ENCODE measurements around the gene DBNDD1.

DBNDD1 gene

DNA sequence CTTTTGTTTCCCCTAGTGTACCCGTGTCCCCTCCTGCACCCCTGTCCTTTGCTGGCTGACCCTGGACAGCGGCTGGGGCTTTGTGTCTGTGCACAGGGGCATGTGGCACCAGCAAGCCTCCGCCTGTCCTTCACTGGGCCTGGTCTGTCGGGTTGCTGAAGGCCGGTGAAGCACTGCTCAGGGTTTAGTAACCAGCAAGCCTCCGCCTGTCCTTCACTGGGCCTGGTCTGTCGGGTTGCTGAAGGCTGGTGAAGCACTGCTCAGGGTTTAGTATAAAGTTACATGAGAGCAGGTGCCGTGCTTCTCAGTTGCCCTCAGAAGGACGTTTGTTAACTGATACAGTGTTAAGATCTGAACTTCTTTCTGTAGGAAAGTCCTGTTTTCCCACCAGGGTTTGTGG, 36.9 kb downstream of the DBNDD1 start:
- Histone ChIP-seq H3K27me3 (ENCODE audit: insufficient read depth, poor library complexity, severe bottlenecking) (no peaks in the 10 kb centered on the region), H3K36me3 (ENCODE audit: low read depth) (peaks cover 92% of the 10 kb centered on the region), H3K9me3 (ENCODE audit: severe bottlenecking) (no peaks in the 10 kb centered on the region), H3K27ac (ENCODE audit: poor library complexity, severe bottlenecking) (no peak overlapping the region), H3K4me1 (ENCODE audit: insufficient read depth, poor library complexity, severe bottlenecking) (no peaks in the 10 kb centered on the region), H3K4me3 (ENCODE audit: severe bottlenecking) (no peak overlapping the region)
- no peak for ATAC-seq (ENCODE audit: low read depth)
- TF ChIP-seq, protein P1, sequence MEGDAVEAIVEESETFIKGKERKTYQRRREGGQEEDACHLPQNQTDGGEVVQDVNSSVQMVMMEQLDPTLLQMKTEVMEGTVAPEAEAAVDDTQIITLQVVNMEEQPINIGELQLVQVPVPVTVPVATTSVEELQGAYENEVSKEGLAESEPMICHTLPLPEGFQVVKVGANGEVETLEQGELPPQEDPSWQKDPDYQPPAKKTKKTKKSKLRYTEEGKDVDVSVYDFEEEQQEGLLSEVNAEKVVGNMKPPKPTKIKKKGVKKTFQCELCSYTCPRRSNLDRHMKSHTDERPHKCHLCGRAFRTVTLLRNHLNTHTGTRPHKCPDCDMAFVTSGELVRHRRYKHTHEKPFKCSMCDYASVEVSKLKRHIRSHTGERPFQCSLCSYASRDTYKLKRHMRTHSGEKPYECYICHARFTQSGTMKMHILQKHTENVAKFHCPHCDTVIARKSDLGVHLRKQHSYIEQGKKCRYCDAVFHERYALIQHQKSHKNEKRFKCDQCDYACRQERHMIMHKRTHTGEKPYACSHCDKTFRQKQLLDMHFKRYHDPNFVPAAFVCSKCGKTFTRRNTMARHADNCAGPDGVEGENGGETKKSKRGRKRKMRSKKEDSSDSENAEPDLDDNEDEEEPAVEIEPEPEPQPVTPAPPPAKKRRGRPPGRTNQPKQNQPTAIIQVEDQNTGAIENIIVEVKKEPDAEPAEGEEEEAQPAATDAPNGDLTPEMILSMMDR (IDR thresholded peaks at IDR 0.05; ENCODE audit: poor library complexity, severe bottlenecking): no peak
- DNase-seq (ENCODE audit: low spot score): no peak

GRCh38 chr16:89981414-89981813, 37.8 kb downstream of the DBNDD1 start:
- Histone ChIP-seq H3K27me3 (ENCODE audit: insufficient read depth, poor library complexity, severe bottlenecking) (no peaks in the 10 kb centered on the region), H3K4me3 (ENCODE audit: severe bottlenecking) (no peak overlapping the region), H3K36me3 (ENCODE audit: low read depth) (peaks cover 87% of the 10 kb centered on the region), H3K27ac (ENCODE audit: poor library complexity, severe bottlenecking) (no peak overlapping the region), H3K9me3 (ENCODE audit: severe bottlenecking) (no peaks in the 10 kb centered on the region), H3K4me1 (ENCODE audit: insufficient read depth, poor library complexity, severe bottlenecking) (no peaks in the 10 kb centered on the region)
- DNase-seq (ENCODE audit: low spot score): no peak
- no peak for ATAC-seq (ENCODE audit: low read depth)
- TF ChIP-seq, protein P1 (IDR thresholded peaks at IDR 0.05; ENCODE audit: poor library complexity, severe bottlenecking): no peak

- H3K4me3 ChIP-seq (ENCODE audit: severe bottlenecking): no peak overlapping the region
- H3K36me3 ChIP-seq (ENCODE audit: low read depth): peaks cover 35% of the 10 kb centered on the region
- no peak overlapping the region for H3K27ac ChIP-seq (ENCODE audit: poor library complexity, severe bottlenecking)
- DNase-seq (ENCODE audit: low spot score): no peak
- no peak for ATAC-seq (ENCODE audit: low read depth)
- no peaks in the 10 kb centered on the region for H3K9me3 ChIP-seq (ENCODE audit: severe bottlenecking)
- TF ChIP-seq, protein P1 (IDR thresholded peaks at IDR 0.05; ENCODE audit: poor library complexity, severe bottlenecking): no peak
- H3K4me1 ChIP-seq (ENCODE audit: insufficient read depth, poor library complexity, severe bottlenecking): peaks cover 14% of the 10 kb centered on the region
- H3K27me3 ChIP-seq (ENCODE audit: insufficient read depth, poor library complexity, severe bottlenecking): no peaks in the 10 kb centered on the region
Observed at GRCh38 chr16:89974870-89975269, 44.4 kb downstream of the DBNDD1 start.

GRCh38 chr16:89973654-89974335, 45.5 kb downstream of the DBNDD1 start:
- no peak overlapping the region for H3K27ac ChIP-seq (ENCODE audit: poor library complexity, severe bottlenecking)
- H3K27me3 ChIP-seq (ENCODE audit: insufficient read depth, poor library complexity, severe bottlenecking): no peaks in the 10 kb centered on the region
- peaks cover 33% of the 10 kb centered on the region for H3K36me3 ChIP-seq (ENCODE audit: low read depth)
- TF ChIP-seq, protein P1 (IDR thresholded peaks at IDR 0.05; ENCODE audit: poor library complexity, severe bottlenecking): no peak
- peak overlapping the region; percentile 95 for H3K4me3 ChIP-seq (ENCODE audit: severe bottlenecking)
- ATAC-seq (ENCODE audit: low read depth) (no peak), DNase-seq (ENCODE audit: low spot score) (no peak)
- peaks cover 14% of the 10 kb centered on the region for H3K4me1 ChIP-seq (ENCODE audit: insufficient read depth, poor library complexity, severe bottlenecking)
- H3K9me3 ChIP-seq (ENCODE audit: severe bottlenecking): no peaks in the 10 kb centered on the region

DNA sequence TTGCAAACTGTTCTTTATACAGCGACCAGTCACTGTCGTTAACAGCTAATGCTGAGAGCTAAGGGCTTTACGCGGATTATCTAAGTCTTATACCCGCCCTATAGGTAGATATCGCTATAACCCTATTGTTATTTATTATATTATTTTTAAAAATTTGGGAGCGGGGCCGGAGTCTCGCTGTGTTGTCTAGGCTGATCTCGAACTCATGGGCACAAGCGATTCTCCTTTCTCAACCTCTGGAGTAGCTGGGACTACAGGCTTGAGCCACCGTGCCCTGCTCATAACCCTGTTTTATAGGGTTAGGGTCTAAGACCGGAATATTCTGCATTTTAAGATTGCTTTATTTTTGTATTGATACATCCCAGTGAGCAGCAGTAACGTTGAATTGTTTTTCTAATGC, 46.0 kb downstream of the DBNDD1 start:
- peaks cover 14% of the 10 kb centered on the region for H3K4me1 ChIP-seq (ENCODE audit: insufficient read depth, poor library complexity, severe bottlenecking)
- ATAC-seq (ENCODE audit: low read depth): no peak
- H3K27ac ChIP-seq (ENCODE audit: poor library complexity, severe bottlenecking): peak overlapping the region; percentile 60

More for the DNA sequence above, 46.0 kb downstream of the DBNDD1 start:
- Histone ChIP-seq H3K4me3 (ENCODE audit: severe bottlenecking) (peak overlapping the region; percentile 95), H3K9me3 (ENCODE audit: severe bottlenecking) (no peaks in the 10 kb centered on the region), H3K36me3 (ENCODE audit: low read depth) (peaks cover 27% of the 10 kb centered on the region), H3K27me3 (ENCODE audit: insufficient read depth, poor library complexity, severe bottlenecking) (no peaks in the 10 kb centered on the region)
- TF ChIP-seq, protein P1 (IDR thresholded peaks at IDR 0.05; ENCODE audit: poor library complexity, severe bottlenecking): no peak
- no peak for DNase-seq (ENCODE audit: low spot score)

Data from RWPE2 (cell line).